ENCODE measurements around the gene PIP4K2C.

PIP4K2C gene

DNA sequence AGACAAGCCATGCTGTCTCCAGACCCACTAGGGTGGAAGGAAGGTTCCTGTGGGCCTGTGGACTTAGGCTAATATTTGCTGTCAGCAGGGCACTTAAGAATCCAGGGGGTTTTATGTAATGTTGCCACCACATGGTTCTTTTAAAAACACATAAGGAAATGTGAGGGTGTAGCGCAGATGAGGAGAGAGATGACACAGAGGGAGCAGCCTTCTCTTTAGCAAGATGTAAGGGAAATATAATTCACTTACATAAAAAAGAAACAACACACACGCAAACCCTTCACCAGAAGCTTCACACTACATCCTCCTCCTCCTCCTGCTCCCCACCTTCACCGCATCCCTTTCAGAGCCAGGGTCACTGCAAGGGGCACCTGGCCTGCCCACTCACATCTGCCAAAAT is 4.9 kb upstream of the PIP4K2C start:
- no peak for DNase-seq

DNA sequence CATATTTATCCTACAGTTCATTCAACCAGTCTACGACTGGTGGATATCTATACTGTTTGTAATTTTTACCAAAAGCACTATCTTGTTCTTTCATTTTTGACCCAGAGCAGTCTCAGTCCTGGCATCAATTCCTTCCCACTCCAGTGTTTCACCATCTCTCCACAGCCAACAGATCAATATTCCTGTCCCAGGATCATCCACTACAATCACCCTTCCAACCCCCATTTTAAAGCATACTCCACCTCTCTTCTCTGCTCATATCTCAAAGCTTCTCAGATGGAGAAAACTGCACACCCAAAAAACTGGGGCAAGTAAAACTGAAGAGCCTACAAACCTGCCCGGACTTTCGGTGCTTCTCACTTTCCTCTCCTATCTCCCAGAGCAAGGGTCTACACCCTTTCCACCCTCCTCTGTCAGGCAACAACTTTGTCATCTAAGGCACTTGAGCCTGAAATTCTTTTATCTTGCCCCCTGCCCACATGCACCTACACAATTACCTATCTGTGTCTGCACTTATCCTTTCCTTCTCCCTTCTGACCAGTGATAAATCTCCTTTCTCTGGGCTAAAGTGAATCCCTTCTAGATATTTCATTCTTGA is 4.1 kb upstream of the PIP4K2C start:
- no peak for DNase-seq

DNA sequence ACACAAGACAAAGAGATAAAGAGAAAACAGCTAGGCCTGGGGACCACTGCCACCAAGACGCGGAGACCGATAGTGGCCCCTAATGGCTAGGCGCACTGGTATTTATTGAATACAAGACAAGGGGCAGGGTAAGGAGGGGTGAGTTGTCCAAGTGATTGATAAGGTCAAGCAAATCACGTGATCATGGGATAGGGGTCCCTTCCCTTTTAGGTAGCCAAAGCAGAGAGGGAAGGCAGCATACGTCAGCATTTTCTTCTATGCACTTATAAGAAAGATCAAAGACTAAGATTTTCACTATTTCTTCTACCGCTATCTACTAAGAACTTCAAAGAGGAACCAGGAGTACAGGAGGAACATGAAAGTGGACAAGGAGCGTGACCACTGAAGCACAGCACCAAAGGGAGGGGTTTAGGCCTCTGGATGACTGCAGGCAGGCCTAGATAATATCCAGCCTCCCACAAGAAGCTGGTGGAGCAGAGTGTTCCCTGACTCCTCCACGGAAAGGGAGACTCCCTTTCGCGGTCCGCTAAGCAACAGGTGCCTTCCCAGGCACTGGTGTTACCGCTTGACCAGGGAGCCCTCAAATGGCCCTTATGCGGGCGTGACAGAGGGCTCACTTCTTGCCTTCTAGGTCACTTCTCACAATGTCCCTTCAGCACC is 1.9 kb upstream of the PIP4K2C start:
- peak in 1 of 4 experiments; percentile 30 for DNase-seq

DNA sequence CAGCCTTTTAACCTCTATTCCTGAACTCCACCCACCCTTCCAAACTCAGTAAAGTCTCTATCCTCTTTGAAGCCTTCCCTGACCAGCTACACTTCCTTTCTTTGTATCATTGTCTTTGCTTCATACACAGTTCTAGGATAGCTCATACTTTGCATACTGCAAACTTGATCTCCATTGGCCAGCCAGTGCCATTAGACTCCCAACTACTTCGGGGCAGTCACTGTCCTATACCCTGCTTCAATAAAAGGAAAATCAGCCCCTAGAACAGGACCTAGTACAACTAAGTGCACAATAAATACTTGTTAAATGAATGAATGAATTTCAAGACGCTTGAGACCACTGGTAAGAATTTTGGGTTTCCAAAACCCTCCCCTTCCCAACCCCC is 521 bp upstream of the PIP4K2C start:
- DNase-seq, result no peak

DNA sequence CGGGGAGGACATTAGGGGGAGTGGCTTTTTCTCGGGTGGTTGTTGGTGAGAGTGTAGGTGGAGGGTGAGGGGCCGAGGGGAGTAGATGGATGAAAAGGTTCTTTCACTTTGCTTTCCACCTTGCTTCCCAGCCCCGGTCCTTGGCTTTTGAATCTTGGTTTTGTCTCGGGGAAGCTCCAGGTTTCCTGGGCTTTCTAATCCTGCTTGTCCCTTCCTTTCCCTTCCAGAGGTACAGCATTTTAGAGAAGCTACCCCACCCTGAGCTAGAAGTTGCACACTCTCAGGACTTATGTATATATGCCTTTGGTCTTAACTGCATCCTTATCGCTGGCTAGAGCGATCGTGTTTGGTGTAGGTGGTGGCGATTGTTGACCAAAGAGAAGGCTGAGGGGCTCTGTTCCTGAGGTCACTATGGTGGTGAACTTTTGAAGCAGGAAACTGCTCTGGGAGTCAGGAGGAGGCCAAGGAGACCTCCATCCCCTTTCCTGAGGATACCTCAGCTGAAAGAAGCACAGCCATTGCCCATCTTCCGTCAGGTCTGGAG is 862 bp downstream of the PIP4K2C start:
- no peak for DNase-seq

DNA sequence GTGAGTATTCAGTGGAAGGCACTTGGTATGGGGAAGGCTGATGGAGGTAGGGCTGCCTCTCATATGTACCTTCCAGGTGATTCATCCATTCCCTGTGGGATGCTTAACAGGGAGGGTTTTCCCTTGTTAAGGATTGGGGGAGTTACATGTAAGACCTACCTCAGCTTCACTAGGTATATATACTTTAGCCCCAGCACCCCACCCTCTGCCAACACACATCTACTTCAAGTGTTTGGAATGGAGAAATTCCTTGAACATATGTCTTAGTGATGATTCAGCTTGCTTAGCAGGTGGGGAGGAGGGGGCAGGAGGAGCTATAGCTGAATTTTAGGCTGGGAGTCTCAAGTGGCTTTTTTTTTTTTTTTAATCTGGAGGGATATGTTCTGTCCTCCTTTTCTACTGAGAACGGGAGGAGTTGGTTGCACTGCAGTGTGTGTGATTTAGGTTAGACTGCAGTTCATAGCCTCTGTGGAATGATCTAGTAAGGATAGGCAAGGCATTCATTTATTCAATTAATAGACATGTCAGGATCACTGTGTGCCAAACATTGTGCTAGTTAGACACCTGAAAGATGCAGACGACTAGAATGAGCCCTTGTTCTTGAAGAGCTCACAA is 1.7 kb downstream of the PIP4K2C start:
- DNase-seq, result no peak

DNA sequence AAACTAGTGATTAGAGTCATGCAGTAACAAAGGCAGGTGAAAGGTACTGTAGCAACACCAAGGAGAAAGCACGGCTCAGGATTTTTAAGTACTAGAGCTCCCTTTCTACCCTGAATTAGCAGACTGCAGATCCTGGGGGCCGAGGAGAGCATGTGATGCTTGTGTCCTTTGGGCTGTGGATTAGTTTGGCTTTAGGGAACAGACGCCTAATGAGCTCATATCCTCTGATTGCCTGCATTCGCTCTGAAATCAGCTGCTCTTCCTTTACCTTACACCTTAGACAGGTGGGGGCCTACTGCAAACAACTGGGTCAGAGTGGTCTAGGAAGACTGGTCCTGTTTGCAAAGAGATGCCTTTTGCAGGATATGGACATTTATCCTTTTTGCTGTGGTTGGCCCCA is 2.2 kb downstream of the PIP4K2C start:
- DNase-seq, result no peak

DNA sequence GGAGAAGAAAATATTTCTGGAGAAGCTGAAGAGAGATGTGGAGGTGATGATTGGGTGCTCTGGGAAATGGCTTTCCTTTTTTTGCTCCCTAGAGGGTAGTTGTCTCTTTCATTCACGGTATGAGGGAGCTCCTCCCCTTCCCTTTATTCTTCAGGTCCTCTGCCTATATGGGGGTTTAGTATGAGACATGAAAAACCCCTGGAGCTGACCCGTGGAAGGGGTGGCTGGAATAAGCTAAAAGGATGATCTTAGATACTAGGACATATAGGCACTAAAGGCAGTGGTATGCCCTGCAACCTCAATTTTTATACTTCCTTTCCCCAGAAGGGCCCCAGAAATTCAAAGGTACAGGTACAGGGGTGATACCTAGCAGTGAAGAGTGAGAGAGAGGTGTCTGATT is 9.4 kb downstream of the PIP4K2C start:
- no peak for DNase-seq

DNA sequence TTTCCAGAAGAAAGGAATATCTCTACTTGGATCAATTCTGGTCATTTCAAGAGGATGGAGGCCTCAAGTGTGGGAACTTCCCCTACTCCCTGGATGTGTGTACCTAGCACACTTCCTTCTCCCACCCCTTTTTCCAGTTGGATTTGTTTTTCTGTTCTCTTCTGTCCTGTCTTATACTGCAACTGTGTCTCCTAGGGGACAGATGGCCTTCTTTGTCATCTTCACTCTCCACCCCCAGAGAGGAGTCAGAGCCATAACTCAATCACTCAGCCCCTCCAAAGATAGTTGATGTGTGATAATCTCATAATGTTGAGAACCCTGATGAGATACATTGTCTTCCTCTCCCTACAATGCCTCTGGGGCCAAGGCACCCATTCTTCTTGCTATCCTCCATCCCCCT is 11.6 kb downstream of the PIP4K2C start:
- no peak for DNase-seq

DNA sequence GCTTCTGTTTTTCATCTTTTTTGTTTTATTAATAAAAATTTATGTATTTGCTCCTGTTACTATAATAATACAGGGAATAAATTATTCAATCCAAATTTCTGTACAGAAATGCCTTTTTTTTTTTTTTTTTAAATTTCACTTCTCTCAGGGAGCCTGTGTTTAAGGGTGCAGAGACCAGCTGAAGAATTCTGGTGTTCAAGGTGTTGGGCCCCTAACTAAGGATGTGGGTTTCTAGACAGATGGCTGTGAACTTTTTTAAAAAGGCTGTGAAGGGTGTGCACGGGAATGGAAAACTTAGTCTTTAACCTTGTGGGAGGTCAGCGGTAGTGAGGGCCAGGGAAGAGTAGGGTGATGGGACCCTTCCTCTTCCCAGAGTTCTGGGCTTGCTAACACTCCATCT is 12.3 kb downstream of the PIP4K2C start:
- DNase-seq, result no peak

DNA sequence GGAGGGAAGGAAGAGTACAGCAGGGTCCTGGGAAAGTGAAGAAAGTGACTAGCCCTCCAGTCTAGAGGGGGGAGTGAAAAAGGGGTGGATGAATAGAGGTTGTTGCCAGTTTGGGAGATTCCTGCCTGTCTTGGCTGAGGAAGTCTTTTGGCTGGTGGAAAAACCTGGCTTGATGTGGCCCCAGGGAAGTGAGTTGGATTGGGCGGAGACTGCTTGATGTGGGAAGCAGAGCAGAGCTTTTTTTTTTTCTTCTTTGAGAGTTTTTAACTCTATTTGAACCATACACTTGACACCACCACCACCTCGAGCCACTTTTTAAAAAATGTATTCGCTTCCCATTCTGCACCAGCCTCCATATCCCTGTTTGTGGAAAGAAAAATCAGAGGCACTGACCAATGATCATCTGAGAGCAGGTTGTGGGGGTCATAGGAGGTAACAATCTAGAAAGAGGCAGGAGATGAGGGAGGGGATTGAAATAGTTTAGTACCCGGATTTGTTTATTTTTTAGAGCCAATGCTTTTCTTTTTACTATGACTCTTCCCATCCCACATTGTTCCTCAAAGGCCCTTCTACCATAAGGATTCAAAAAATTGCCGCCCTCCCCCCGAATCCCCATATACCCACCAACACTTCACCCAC is 12.9 kb downstream of the PIP4K2C start:
- no peak for DNase-seq

DNA sequence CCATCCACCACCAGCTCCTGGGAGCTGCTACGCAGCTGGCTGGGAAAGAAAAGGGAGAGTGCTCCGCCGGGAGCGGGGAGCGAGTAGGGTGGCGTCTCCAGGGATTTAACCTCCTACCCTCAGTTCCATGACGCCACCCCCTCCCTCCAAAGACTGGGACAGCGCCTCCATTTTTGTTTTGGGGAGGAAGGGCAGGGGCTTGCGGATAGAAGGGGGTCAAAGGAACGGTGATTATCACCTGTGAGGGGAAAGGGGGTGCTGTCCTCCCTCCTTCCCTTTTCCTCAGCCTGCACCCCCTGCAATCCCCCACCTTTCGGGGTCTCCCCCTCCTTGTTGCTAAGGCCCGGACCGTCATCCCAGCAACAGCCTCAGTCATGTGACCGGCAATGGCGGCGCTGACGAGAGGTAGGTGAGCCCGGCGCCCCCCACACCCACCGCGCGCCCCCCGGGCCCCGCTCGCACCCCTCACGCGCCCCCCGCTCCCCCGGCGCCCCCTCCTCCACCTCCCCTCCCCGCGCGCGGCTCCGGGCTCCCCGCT is 13.5 kb downstream of the PIP4K2C start, which contains the start of gene DTX3:
Gene DTX3 (plus strand): TSS at position 371 of the 538 bp plus-strand sequence. CDS start 1,694 bp downstream, outside the sequence.
- DNase-seq, result no peak

DNA sequence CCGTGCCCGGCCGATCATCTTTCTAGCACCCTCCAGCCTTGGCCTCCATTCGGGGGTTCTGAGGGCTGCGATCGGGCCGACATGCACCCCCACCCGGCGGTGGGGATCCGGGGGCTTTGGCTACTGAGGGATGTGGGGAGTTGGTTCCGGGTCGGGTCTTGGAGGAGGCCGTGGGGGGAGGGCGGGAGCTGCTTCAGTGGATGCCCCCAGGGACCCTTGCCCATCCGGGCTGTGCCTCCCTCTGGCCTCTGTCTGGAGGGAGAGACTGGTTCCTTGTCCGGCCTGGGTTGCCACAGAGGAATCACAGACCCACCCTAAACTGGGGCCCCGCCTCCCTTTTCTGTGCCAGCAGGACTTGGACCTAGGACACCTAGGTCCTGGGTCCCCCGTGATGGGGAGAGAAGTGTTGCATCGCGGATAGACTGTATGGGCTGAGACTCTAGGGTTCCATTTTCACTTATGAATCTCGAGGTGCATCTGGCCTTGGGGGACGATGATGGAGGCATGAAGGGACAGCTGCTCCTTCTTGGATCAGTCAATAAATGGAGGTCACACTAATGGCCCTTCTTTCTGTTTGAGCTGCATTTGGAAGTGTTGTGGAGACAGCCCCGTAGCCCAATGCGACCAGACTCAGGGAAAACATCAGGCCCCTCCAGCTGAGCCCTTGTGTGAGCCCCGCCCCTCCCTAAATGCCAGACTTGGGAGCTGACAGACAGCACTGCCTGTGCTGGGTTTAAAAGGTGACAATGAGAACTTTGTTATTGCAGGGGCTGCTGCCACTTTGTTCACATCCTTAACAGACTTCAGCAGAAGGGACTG is 14.2 kb downstream of the PIP4K2C start:
- no peak for DNase-seq

DNA sequence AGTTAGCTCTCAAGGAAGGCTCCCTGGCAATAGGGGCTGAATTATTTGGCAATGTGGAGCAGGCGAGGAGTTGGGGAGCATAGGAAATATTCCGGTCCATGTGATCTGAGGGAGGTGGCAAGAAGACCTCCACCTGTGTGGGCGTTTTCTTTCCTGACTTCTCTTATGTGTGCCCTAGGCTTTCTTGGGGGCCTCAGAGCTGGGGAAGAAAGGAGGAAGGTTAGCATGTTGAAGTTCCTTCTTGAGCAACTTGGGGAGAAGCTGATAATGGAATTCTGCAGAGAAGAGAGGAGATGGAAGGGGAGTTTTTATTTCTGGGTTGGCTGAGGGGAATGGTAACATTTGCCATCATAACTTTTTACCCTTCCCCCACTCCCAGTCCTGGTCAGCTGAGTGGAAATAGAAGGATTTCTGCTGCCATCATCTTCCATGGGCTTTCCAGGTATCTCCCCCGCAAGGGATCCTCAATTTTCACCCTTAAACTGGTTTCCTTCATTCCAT is 14.9 kb downstream of the PIP4K2C start:
- no peak for DNase-seq

DNA sequence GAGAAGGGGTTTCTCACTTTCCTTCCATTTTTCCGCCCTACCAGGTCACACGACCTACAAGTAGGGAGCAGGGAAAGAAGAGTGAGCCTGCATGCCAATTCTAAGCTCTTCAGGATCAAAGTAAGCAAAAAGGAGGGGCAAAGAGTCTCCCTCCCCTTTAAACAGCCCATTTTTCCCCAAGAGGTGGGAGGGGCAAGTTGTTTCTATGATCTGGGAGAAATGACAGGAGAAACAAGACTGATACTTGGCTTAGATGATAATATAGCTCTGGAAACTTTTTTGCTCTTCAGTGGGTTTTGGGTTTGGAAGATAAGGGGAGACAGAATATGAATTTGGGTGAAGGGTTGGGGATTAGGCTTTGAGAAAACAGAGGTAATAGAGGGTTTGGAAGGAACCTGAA is 15.4 kb downstream of the PIP4K2C start:
- DNase-seq, result no peak

DNA sequence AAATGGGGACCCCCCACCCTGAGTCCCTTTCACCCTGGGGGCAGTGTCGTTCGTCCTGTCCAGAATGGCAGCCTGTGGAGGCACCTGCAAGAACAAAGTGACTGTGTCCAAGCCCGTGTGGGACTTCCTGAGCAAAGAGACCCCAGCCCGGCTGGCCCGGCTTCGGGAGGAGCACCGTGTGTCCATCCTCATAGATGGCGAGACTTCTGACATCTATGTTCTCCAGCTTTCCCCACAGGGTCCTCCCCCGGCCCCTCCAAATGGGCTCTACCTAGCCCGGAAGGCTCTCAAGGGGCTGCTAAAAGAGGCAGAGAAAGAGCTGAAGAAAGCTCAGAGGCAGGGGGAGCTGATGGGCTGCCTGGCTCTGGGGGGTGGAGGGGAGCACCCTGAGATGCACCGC is 15.8 kb downstream of the PIP4K2C start:
- DNase-seq, result no peak

DNA sequence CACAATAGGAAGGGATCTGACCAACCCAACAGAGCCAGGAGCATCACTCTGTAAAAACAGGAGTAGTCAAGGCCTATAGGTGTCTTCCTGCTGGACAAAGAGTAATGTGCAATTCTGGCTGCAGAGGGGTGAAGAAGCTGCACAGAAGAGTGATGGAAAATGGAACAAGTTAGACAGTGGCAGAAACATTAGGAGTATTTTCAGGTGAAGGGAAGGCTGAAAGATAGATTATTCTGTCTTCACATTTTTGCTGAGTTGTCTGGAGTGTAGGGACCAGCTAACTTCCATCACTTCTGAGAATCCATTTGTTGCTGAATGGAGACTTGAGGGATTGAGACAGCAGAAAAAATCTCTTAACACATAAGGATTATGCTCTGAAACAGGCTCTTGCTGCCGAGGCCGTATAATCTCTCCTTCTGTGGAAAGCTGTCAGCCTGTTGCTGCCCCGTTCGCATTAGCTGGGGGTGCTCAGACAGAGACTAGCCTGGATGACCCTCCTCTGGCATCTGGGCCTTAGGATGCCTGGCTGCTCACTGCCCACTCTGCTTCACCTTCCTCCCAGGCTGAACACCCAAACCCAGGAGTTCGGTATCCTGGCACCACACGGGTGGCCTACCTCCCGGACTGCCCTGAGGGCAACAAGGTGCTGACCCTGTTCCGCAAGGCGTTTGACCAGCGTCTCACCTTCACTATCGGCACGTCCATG is 17.1 kb downstream of the PIP4K2C start:
- DNase-seq, result no peak

DNA sequence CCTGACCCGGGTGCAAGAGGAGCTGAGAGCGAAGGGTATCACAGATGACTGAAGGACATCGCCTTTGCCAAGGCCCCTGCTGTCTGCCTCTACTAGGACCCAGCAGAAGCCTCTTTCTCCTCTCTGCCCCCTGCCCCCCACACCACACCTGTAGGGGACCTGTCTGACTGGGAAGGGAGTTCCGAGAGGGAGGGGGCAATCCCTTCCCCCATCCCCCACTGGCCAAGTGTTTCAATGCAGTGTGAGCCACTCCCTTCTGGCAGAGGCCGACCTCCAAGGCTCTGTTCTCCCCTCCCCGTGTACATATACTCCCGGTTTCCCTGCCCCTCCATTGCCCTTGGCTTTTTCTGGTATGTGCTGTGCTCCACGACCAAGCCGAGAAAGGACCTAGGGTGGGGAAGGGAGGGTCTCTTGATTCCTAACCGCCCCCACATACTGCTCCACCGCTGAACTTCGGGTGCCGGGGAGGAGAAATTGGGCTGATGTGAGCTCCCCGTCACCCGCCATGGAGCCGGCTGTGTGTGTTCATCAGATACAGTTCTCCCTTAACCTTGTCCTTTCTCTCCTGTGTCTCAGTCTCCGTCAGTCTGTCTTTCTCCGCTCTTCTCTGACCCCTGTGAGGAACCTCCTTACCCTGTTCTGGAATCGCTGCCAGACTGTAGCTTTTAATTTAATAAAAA is 18.2 kb downstream of the PIP4K2C start:
- DNase-seq, result no peak

DNA sequence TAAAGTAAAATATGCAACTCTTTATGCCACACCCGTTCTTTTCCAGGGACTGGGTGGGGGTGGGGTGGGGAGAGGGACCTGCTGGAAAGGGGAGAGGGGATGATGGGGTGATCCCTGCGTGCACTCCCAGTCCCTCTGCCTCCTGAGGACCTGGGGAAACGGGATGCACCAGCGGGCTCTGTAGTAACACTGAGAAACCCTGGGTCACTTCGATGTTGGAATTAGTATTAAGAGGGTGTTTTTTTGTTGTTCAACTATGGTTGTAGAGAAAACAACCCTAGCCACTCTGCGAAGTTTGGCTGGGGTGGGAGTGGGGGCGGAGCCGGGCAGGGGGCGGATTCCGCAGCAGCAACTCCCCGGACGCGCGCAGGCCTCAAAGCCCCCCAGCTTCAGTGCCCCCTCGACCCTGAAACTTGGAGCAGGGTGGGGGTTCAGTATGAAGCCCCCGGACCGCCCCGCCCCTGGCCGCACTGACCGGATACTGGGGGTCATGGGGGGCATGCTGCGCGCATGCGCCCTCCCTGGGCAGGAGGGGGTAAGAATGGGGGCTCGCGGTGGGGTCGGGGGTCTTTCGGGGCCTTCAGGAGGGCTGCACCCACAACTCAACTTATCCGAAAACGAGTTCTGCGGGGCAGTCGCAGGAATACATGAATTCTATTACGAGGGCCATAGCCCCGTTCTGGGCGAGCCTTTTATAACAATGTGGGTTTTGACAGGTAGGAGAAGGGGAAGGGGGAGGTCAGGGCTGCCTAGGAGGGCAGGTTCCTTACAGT is 19.0 kb downstream of the PIP4K2C start:
- DNase-seq, result no peak

DNA sequence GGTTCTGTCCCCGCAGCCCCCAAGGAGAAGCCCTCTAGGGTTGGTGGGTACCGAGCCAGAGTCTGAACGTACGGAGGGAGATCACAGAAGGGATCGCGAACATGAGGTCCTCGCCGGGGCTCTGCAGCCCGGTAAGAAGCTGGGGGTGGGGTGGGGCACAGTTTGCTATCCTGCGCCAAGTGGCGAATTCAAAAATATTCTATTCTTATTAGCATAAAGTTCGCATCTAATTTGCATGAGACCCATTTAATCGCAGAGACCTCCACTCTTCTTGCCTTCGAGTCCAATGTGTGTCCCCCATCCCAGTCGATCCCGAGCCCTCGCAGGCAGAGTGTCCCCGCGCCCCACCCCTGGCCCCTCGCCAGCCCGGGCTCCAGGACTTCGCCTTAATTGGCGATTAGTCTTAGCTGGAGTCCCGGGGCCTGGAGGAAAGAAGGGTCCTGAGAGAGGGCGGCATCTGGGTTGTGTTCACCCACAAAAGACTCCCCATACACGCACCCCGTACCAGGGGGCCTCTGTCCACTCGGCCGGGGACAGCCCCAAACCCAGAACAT is 19.6 kb downstream of the PIP4K2C start:
- DNase-seq, result no peak

All from suppressor macrophage (primary cell).